Mononuclear cell (primary cell): ENCODE results near the gene SAP30. TPM values are rescaled to one million over a fixed set of nuclear protein-coding genes. Genes with fewer than 3 reads are reported as not detected.

Experiments
- H3K27me3 ChIP-seq: 2 replicates; pipeline ENCODE4 v1.6.0; 2011; ENCODE audit warnings: low read length, control low read depth; ENCODE audit not compliant: insufficient read depth
- H3K4me1 ChIP-seq: 2 replicates; pipeline ENCODE4 v1.5.1; 2011; ENCODE audit warnings: mild to moderate bottlenecking, low read length, control low read depth; ENCODE audit not compliant: insufficient read depth
- H3K4me3 ChIP-seq: 2 replicates; pipeline ENCODE4 v1.5.1; 2011; ENCODE audit warnings: mild to moderate bottlenecking, low read length, moderate library complexity
- H3K9me3 ChIP-seq: 2 replicates; pipeline ENCODE4 v1.5.1; 2011; ENCODE audit warnings: low read depth, mild to moderate bottlenecking, control low read depth, low read length
- total RNA-seq: library from RNA; depleted of rRNA; stranded (reverse); fragments of >200 nt; gene quantifications from one replicate; pipeline ENCODE4 v1.2.3, GENCODE V29; 2012

The SAP30 gene
- total RNA-seq, 1 donor = 5.2 TPM

DNA sequence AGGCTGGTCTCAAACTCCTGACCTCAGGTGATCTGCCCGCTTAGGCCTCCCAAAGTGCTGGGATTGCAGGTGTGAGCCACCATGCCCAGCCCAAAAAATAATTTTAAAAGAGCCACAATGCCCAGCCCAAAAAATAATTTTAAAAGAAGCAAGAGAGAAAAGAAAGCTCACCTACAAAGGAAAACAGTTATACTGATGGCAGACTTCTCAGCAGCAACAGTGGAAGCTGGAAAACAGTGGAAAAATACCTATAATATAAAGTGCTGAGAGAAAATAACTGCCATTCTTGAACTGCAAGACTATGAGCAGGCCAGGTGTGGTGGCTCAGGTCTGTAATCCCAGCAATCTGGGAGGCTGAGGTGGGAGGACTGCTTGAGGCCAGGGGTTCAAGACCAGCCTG, 23.3 kb upstream of the SAP30 start:
- H3K4me3 ChIP-seq = no peak overlapping the region
- no peaks in the 10 kb centered on the region for H3K27me3 ChIP-seq
- H3K4me1 ChIP-seq = no peaks in the 10 kb centered on the region
- H3K9me3 ChIP-seq = no peaks in the 10 kb centered on the region

DNA sequence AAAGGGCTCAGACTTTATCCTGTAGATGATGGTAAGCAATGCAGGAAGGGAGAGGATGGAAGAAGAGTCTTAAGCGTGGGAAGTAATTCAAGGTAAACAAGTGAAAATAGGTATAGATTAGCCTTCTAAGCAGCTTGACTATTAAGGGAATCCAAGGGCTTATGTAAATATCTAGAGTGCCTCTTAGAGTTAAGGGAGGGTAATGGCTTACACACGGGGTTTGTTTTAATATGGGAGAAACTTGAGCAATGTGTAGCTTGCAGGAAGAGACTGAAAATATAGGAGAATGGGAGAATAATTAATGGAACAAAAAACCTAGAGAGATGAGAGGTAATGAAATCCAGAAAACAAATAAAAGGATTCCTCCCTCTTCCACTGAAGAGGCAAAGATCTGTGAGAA, 12.8 kb upstream of the SAP30 start:
- Histone ChIP-seq H3K4me1 (no peaks in the 10 kb centered on the region), H3K9me3 (no peaks in the 10 kb centered on the region), H3K27me3 (no peaks in the 10 kb centered on the region), H3K4me3 (no peak overlapping the region)

DNA sequence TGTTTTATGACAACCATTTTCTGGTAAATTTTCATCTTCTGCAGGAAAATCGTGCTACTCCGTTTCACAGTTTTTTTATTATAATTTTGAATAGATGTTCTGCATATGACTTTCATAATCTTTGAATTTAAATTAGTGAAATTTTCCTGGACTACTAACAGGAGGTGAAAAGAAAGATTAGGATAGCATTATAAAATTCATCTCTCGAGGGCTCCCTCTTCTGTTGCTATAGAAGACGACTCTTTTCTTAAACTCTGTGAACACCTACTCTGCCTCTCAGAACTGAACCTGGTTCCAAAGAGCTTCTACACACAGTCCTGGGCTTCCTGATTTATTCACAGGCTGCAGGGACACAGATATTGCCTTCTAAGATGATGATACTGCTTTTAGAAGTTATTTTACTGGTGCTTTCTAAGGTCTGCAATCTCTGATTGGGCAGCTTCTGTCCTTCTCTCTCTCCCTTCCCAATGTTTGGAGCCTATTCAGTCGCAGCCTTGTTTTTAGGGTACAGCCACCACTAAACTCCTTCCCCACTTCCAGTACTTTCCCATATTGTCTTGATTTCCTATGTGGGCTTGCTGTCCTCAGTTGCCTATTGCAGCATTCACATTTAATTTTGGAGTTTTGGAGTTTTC, 10.1 kb upstream of the SAP30 start:
- Histone ChIP-seq H3K27me3 (no peaks in the 10 kb centered on the region), H3K4me1 (peaks cover 2% of the 10 kb centered on the region), H3K4me3 (no peak overlapping the region), H3K9me3 (no peaks in the 10 kb centered on the region)

DNA sequence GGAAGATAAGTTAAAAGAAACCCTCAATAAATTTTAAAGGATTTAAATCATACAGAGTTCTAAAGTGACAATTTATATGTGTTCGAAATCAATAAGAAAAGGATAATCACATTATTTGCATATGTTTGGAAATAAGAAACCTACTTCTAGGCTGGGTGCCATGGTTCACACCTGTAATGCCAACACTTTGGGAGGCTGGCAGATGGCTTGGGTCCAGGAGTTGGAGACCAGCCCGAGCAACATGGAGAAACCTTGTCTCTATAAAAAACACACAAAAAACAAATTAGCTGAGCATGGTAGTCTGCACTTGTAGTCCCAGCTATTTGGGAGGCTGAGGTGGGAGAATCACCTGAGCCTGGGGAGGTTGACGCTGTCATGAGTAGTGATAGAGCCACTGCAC, 8.1 kb upstream of the SAP30 start:
- Histone ChIP-seq H3K4me1 (peaks cover 5% of the 10 kb centered on the region), H3K27me3 (no peaks in the 10 kb centered on the region), H3K9me3 (no peaks in the 10 kb centered on the region), H3K4me3 (no peak overlapping the region)

DNA sequence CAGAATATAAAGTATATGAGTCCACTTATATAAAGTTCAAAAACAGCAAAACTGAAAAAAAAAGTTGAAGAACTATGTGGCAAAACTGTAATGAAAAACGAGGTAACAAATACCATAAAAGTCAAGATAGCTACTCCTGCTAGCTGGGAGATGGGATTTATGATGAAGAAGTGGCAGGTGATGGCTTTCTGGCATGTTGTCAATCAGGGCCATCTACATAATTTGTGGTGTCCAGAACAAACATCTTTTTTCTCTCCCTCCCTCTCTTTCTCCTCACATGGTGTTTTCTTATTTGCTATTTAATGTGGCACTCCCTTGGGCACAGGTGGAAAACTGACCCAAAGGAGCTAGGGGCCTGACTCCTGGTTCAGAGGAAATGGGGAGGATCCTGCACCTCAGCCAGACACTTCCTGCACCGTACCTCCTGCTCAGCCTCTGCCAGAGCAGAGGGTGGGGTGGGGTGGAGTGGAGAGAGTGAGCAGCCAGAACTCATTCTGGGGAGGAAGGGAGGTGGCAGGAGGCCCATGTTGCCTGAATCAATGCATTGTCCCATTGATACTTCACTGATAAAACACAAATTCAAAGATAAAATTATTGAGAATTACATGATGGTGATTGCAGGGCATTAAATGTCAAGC, 5.3 kb upstream of the SAP30 start:
- H3K4me3 ChIP-seq = no peak overlapping the region
- no peaks in the 10 kb centered on the region for H3K9me3 ChIP-seq
- peaks cover 9% of the 10 kb centered on the region for H3K4me1 ChIP-seq
- H3K27me3 ChIP-seq = no peaks in the 10 kb centered on the region

DNA sequence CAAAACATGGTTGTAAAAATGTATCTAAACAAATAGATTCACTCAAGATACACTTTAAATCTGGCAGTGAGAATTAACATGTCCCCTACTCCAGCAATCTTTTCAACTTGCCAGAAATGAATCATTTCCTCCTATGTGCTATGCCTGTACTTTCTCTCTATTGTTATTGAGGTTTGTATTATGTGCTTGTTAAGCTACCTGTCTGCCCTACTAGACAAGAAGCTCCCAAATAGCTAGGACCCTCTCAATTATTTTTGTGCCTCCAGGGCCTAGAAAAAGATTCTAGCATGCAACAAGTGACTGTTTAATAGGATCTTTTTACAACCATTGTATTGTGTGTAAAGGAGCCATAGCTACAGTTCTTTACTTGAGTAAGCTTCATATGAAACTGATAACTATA, 3.5 kb upstream of the SAP30 start:
- no peaks in the 10 kb centered on the region for H3K9me3 ChIP-seq
- peaks cover 9% of the 10 kb centered on the region for H3K4me1 ChIP-seq
- no peaks in the 10 kb centered on the region for H3K27me3 ChIP-seq
- H3K4me3 ChIP-seq = no peak overlapping the region

DNA sequence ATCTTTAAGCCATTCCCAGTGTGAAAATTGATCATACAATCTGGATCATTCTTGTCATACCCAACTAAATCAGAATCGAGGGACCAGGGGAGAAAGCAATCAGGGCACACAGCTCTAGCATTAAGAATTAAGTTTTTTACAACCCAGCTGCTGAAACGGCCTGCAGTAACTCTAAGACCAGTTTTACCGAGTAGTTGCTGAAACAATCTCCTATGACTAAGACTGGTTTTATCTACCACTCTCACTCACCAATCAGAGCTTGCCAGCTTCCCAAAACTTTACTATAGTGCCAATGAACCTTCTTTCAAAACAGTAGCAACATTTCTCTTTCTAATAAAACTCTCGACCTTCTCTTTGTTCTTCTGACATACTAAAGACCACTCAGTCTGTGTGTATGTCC, 2.8 kb upstream of the SAP30 start:
- no peak overlapping the region for H3K4me3 ChIP-seq
- H3K9me3 ChIP-seq = no peaks in the 10 kb centered on the region
- H3K4me1 ChIP-seq = peaks cover 13% of the 10 kb centered on the region
- no peaks in the 10 kb centered on the region for H3K27me3 ChIP-seq

DNA sequence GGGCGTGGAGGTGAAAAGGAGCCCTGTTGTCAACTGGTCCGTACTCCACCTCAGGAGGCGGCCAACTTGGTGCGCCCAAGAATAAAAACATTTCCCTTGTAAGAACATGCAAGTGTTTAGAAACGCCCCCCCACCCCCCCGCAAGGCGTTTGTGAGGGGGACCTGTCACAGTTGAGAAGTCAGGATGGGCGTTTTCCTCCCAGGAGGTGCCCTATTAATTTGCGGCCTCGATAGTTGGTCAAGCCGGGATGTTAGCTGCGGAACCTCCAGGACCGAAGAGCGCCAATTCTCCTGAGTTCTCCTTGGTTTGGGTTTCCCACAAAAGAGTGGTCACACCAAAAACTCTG, 651 bp upstream of the SAP30 start:
- H3K9me3 ChIP-seq = no peaks in the 10 kb centered on the region
- no peaks in the 10 kb centered on the region for H3K27me3 ChIP-seq
- H3K4me3 ChIP-seq = peak overlapping the region; percentile 73
- H3K4me1 ChIP-seq = peaks cover 19% of the 10 kb centered on the region

DNA sequence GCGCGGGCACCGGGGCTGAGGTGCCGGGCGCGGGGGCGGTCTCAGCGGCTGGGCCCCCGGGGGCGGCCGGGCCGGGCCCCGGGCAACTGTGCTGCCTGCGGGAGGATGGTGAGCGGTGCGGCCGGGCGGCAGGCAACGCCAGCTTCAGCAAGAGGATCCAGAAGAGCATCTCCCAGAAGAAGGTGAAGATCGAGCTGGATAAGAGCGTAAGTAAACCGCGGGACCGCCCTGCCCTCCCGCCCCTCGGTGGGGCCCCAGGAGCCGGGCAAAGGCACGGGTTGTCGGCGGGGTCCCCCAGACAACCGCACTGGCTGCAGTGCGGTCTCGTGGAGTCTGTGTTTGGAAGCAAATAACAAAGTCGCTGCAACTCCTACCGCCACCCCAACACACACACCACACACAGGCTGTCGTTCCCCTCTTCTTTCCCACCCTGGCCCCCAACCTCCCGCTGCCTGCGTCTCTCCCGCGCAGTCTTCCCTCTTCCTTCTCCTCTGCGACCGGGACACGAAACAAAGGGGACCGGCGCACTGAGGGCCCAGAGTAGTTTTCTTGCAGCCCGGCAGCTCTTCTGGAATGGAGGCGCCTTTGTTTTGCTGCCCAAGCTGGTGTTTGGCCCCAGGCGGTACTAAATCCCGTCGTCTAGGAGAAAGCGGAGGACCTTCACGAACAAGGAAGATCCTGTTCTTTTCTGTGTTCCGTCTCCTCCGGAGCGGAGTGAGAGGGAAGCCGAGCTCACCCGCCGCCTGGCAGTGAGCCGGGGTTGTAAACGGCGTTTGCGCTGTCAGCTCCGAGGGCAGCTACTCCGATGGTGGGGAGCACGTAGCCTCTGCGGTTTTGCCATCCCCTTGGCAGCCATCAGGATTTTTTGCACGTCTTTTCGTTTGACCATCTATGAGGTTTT, 788 bp downstream of the SAP30 start:
- Histone ChIP-seq H3K9me3 (no peaks in the 10 kb centered on the region), H3K27me3 (no peaks in the 10 kb centered on the region), H3K4me1 (peaks cover 14% of the 10 kb centered on the region), H3K4me3 (peak overlapping the region; percentile 73)

DNA sequence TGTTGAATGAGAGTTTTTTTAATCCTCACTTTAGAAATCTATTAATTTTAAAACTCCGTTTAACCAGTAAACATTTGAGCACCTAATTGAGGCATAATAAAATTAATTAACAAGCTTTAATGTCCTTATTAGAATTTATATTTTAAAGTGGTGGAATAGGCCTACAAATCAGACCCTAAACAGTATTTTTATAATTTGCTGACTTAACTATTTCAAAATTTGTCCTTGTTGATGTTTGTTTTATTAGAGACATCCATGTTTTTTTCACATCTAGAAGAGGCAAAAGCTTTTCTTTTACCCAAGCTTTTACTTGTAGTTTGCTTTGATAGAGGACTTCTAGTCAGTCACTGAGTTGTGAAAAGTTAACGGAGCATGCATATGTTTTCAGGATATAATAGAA, 3.8 kb downstream of the SAP30 start:
- Histone ChIP-seq H3K4me3 (no peak overlapping the region), H3K4me1 (peaks cover 10% of the 10 kb centered on the region), H3K27me3 (no peaks in the 10 kb centered on the region), H3K9me3 (no peaks in the 10 kb centered on the region)

DNA sequence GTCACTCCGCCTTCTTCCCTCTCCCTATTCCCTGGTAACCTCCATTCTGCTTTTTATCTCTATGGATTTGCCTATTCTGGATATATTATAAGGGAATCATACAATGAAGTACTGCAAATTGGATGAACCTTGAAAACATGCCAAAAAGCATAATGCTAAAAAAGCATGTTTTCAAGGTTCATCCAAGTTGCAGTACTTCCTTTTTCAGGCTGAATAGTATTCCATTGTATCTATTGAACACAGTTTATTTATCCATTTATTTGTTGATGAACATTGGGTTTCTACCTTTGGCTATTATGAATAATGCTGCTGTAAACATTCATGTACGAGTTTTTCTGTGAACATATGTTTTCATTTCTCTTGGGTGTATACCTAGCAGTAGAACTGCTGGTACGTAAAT, 9.2 kb downstream of the SAP30 start:
- no peaks in the 10 kb centered on the region for H3K9me3 ChIP-seq
- H3K4me1 ChIP-seq = no peaks in the 10 kb centered on the region
- H3K27me3 ChIP-seq = no peaks in the 10 kb centered on the region
- H3K4me3 ChIP-seq = no peak overlapping the region

DNA sequence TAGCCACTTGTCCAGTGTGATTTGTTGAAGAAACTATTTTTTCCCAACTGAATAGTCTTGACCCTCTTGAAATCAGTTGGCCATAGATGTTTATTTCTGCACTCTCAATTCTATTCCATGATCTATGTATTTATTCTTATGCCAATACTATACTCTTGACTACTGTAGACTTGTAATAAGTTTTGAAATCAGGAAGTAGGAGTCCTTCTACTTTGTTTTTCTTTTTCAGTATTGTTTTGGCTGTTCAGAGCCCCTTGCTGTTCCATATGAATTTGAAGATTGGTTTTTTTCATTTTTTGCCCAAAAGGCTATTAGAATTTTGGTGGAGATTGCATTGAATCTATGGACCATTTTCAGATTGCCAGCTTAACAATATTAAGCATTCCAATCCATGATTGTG, 10.2 kb downstream of the SAP30 start:
- Histone ChIP-seq H3K9me3 (no peaks in the 10 kb centered on the region), H3K4me1 (no peaks in the 10 kb centered on the region), H3K27me3 (no peaks in the 10 kb centered on the region), H3K4me3 (no peak overlapping the region)

DNA sequence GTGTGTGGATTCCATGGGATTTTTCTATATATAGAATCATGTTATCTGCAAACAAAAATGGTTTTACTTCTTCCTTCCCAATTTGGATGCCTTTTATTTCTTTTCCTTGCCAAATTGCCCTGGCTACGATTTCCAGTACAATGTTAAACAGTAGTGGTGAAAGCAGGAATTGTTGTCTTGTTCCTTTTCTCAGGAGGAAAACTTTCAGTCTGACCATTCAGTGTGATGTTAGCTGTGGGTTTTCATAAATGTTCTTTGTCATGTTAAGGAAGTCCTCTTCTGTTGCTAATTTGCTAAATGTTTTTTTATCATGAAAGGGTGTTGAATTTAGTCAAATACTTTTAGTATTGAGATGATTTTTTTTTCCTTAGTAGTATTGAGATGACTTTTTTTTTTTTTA, 10.9 kb downstream of the SAP30 start:
- no peak overlapping the region for H3K4me3 ChIP-seq

DNA sequence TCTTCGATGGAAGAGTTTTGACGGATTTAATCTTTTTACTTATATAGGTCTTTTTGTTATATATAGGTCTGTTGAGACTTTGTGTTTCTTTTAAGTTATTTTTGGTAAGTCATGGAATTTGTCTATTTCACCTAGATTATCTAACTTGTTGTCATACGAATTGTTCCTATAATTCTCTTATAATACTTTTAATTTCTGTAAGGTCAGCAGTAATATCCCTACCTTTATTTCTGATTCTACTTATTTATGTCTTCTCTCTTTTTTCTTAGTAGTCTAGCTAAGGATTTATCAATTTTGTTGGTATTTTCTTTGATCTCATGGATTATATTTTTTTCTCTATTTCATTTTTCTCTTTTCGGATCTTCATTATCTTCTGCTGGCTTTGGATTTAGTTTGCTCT, 11.6 kb downstream of the SAP30 start:
- no peaks in the 10 kb centered on the region for H3K4me1 ChIP-seq
- no peaks in the 10 kb centered on the region for H3K9me3 ChIP-seq
- H3K27me3 ChIP-seq = no peaks in the 10 kb centered on the region
- H3K4me3 ChIP-seq = no peak overlapping the region

More for the DNA sequence above, 10.9 kb downstream of the SAP30 start:
- H3K4me1 ChIP-seq = no peaks in the 10 kb centered on the region
- no peaks in the 10 kb centered on the region for H3K27me3 ChIP-seq
- no peaks in the 10 kb centered on the region for H3K9me3 ChIP-seq

DNA sequence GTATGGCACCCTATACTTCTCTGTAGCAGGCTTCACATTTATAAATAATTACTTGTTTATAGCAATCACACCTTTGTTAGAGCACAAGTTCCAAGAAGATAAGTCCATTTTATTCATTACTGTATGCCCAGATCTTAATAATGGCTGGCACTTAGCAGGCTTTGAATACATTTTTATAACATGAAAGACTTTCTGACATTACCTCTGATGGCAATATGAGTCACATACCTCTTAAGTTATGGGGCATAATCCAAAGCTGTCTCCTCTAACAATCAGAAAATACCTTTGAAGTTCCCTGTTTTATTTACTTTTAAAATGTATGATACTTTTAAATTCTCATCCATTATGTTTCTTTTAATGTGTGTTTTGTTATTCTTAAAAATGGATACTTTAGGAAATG, 16.0 kb downstream of the SAP30 start:
- Histone ChIP-seq H3K9me3 (no peaks in the 10 kb centered on the region), H3K4me1 (no peaks in the 10 kb centered on the region), H3K27me3 (no peaks in the 10 kb centered on the region), H3K4me3 (no peak overlapping the region)
